Esophagus squamous epithelium (tissue), 5 donors: Measurements from ENCODE around the gene MBD3. TPM values are rescaled to one million over a fixed set of nuclear protein-coding genes. Genes with fewer than 3 reads are reported as not detected.

ENCODE experiments used
- DNase-seq: peaks from one replicate; lab custom pipeline; 2025; lab: John Stamatoyannopoulos, UW
- H3K27ac ChIP-seq, 4 donors: fragments of 200-600 bp; sonication (generic); one replicate each; pipeline ENCODE4 v1.5.1; 2016 to 2019; ENCODE audit warnings: mild to moderate bottlenecking in 1 of 4
- H3K27me3 ChIP-seq, 4 donors: fragments of 200-600 bp; sonication (generic); 1 replicate in 3 of 4; 2 replicates in 1 of 4; pipeline versions ENCODE4 v1.5.1 to v1.6.0; 2017 to 2021; ENCODE audit warnings: antibody characterized with exemption in 1 of 4
- H3K36me3 ChIP-seq, 3 donors: fragments of 200-600 bp; sonication (generic); one replicate each; pipeline ENCODE4 v1.5.1; 2016 to 2019
- H3K4me1 ChIP-seq, 3 donors: fragments of 200-600 bp; sonication (generic); one replicate each; pipeline ENCODE4 v1.5.1; 2017 to 2019
- H3K4me3 ChIP-seq, 4 donors: fragments of 200-600 bp; sonication (generic); 1 replicate in 3 of 4; 2 replicates in 1 of 4; pipeline ENCODE4 v1.5.1; 2016 to 2019; ENCODE audit warnings: mild to moderate bottlenecking in 2 of 4, moderate library complexity in 1 of 4
- H3K9me3 ChIP-seq, 3 donors: fragments of 200-600 bp; sonication (generic); one replicate each; pipeline ENCODE4 v1.5.1; 2016 to 2019
- POLR2A ChIP-seq, 4 donors: fragments of 450-650 bp; IDR thresholded peaks; one replicate each; pipeline ENCODE4 v1.6.1; 2017; ENCODE audit warnings: antibody characterized with exemption in 4 of 4, mild to moderate bottlenecking in 4 of 4, moderate library complexity in 3 of 4
- WGBS, 2 donors: methylation state at CpG; one replicate each; pipeline ENCODE4 v1.1.5; 2018; 5-methylcytosine and 5-hydroxymethylcytosine counted together
- intact Hi-C: fragments of 100-400 bp; cut with DNase I; formaldehyde crosslinking; loops from one replicate; pipeline ENCODE4 v1.15.0; 2022
- total RNA-seq, 4 donors: library from RNA; depleted of rRNA; stranded (reverse); fragments of >200 nt; gene quantifications; one replicate each; pipeline ENCODE4 v1.1.0, GENCODE V29; 2016
- TF ChIP-seq, protein P1 (sequence below), 6 experiments: fragments of 450-650 bp in 4 of 6; fragments of 200-600 bp in 2 of 6; sonication (generic) in 2 of 6; IDR thresholded peaks; one replicate each; pipeline ENCODE4 v1.5.1; 2016 to 2019; ENCODE audit warnings: antibody characterized with exemption in 6 of 6, mild to moderate bottlenecking in 4 of 6, moderate library complexity in 4 of 6
- donor health status: DM: yes; HTN: yes; CAD: no.

MBD3 gene
- total RNA-seq, 4 donors from 2014 or later, result 74.8 to 87.9 (median 84.3) TPM

GRCh38 chr19:1584500-1585242 is 8.0 kb downstream of the MBD3 start:
- Histone ChIP-seq H3K27me3 (no peaks in the 10 kb centered on the region), H3K4me3 (no peak overlapping the region), H3K27ac (no peak overlapping the region), H3K9me3 (no peaks in the 10 kb centered on the region), H3K36me3 (peaks cover 9 to 55% (median 33%) of the 10 kb centered on the region in 3 donors), H3K4me1 (peaks cover 0 to 35% (median under 1%) of the 10 kb centered on the region in 3 donors)
- DNase-seq, result no peak
- intact Hi-C loops, result no loop called here
- 95% methylated on average over 30 of the region's 87 CpGs; no CpG with 5 or more reads in 1 of the 2 donors for WGBS, 2 donors
- TF ChIP-seq, protein P1, sequence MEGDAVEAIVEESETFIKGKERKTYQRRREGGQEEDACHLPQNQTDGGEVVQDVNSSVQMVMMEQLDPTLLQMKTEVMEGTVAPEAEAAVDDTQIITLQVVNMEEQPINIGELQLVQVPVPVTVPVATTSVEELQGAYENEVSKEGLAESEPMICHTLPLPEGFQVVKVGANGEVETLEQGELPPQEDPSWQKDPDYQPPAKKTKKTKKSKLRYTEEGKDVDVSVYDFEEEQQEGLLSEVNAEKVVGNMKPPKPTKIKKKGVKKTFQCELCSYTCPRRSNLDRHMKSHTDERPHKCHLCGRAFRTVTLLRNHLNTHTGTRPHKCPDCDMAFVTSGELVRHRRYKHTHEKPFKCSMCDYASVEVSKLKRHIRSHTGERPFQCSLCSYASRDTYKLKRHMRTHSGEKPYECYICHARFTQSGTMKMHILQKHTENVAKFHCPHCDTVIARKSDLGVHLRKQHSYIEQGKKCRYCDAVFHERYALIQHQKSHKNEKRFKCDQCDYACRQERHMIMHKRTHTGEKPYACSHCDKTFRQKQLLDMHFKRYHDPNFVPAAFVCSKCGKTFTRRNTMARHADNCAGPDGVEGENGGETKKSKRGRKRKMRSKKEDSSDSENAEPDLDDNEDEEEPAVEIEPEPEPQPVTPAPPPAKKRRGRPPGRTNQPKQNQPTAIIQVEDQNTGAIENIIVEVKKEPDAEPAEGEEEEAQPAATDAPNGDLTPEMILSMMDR (IDR thresholded peaks at IDR 0.05), result no peak
- TF ChIP-seq POLR2A (IDR thresholded peaks at IDR 0.05), result no peak

DNA sequence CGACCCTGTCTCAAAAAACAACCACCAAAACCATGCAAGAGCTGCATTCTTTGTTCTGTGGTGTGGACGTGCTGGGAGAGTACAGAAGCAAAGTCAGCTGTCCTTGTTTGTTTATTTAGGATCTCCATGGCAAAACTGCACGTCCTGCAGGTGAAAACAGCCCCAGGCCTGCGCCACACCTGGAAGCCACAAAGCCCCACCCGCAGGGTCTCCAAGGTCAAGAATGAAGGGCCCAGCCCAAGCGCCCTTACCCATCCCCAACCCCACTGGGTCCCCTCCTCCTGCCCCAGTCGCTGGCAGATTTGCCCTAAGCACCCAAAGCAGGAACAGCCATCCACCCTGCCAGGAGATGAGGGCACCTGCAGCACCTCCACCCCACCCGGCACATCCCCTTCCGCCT is 10.5 kb downstream of the MBD3 start:
- Histone ChIP-seq H3K36me3 (peaks cover 18 to 79% (median 41%) of the 10 kb centered on the region in 3 donors), H3K27ac (no peak overlapping the region)
- 40 to 68% methylated on average over 1 to 6 of the region's 9 CpGs for WGBS, 2 donors

DNA sequence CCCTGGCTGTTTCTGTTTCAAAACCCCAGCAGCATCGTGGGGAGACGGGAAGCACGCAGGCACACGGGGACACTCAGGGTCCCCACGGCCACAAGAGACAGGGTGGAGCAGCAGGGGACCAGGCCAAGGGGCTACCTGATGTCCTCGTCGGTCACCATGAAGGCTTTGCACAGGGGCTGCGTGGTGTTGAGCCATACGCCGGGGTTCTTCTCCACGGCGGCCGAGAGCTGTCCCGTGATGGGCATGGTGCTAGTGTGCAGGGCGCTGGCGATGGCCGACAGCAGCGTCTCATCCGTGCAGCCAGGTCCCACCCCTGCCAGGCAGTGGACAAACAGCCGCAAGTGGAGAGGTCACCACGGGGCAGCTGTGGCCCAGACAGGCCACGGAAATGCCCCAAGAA is 11.7 kb downstream of the MBD3 start:
- WGBS, 2 donors, result 100% methylated on average over 2 of the region's 22 CpGs; no CpG with 5 or more reads in 1 of the 2 donors
- intact Hi-C loops, result no loop called here
- DNase-seq, result no peak
- Histone ChIP-seq H3K27me3 (no peaks in the 10 kb centered on the region), H3K9me3 (no peaks in the 10 kb centered on the region), H3K27ac (no peak overlapping the region), H3K36me3 (peaks cover 23 to 90% (median 42%) of the 10 kb centered on the region in 3 donors), H3K4me3 (no peak overlapping the region), H3K4me1 (no peaks in the 10 kb centered on the region)
- TF ChIP-seq POLR2A (IDR thresholded peaks at IDR 0.05), result no peak
- TF ChIP-seq, protein P1 (IDR thresholded peaks at IDR 0.05), result no peak

More for the DNA sequence above, 10.5 kb downstream of the MBD3 start:
- Histone ChIP-seq H3K4me3 (no peak overlapping the region), H3K27me3 (no peaks in the 10 kb centered on the region), H3K9me3 (no peaks in the 10 kb centered on the region), H3K4me1 (peaks cover 0 to 10% (median 0%) of the 10 kb centered on the region in 3 donors)
- intact Hi-C loops, result no loop called here
- no peak for DNase-seq
- TF ChIP-seq, protein P1 (IDR thresholded peaks at IDR 0.05), result no peak
- TF ChIP-seq POLR2A (IDR thresholded peaks at IDR 0.05), result no peak

DNA sequence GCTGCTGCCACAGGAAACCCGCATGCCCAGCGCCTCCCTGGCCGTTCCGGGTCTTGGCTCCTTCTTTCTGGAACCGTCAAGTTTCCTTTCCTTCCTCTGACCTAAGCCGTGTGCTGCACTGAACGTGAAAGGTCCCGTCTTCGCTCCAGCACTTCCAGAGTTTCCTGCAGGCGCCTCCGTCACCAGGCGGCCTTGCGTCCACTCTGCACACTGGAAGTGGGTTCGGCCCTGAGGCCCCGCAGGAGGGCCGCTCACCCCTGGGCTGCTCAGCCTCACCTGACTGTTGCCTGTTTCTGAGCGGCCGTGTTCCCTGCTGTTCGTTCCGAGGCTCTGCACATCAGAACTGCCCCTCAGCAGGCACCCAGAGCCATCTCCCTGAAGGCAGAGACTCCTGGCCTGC is 12.3 kb downstream of the MBD3 start:
- Histone ChIP-seq H3K27me3 (no peaks in the 10 kb centered on the region), H3K4me1 (no peaks in the 10 kb centered on the region), H3K9me3 (no peaks in the 10 kb centered on the region), H3K36me3 (peaks cover 23 to 90% (median 42%) of the 10 kb centered on the region in 3 donors), H3K4me3 (no peak overlapping the region), H3K27ac (no peak overlapping the region)
- no peak for DNase-seq
- TF ChIP-seq, protein P1 (IDR thresholded peaks at IDR 0.05), result no peak
- TF ChIP-seq POLR2A (IDR thresholded peaks at IDR 0.05), result no peak
- intact Hi-C loops, result no loop called here
- 93 to 95% methylated on average over 5 to 16 of the region's 20 CpGs for WGBS, 2 donors

GRCh38 chr19:1579222-1579621 is 13.4 kb downstream of the MBD3 start:
- no peak overlapping the region for H3K27ac ChIP-seq
- H3K4me3 ChIP-seq, result no peak overlapping the region
- DNase-seq, result no peak
- no peaks in the 10 kb centered on the region for H3K9me3 ChIP-seq
- TF ChIP-seq, protein P1 (IDR thresholded peaks at IDR 0.05), result no peak
- no peak for TF ChIP-seq POLR2A (IDR thresholded peaks at IDR 0.05)
- no peaks in the 10 kb centered on the region for H3K4me1 ChIP-seq
- intact Hi-C loops, result no loop called here
- whole genome bisulfite sequencing, 2 donors, result 92 to 93% methylated on average over 20 of the region's 20 CpGs
- peaks cover 23 to 80% (median 40%) of the 10 kb centered on the region in 3 donors for H3K36me3 ChIP-seq
- H3K27me3 ChIP-seq, result no peaks in the 10 kb centered on the region
